ENCODE results near the gene CATSPERZ. TPM values are rescaled to one million over a fixed set of nuclear protein-coding genes. Genes with fewer than 3 reads are reported as not detected.

Gene CATSPERZ
- total and polyA plus RNA-seq, 9 of the 15 experiments (the other 6 are each of a cell fraction or from before 2014, with no cell fraction given), result 0.86 to 8.5 (median 3.5) TPM

GRCh38 chr11:64318766-64319761 is 18.9 kb downstream of the CATSPERZ start (continued):
- TF ChIP-seq TAF9B (IDR thresholded peaks at IDR 0.05; ENCODE audit: partially characterized antibody) (no peak), CEBPB (tag; IDR thresholded peaks at IDR 0.05) (peak; percentile 90), KDM1A (IDR thresholded peaks at IDR 0.05) (peak; percentile 45 to 62; a peak in 3 of 4 replicates), KDM2B (CRISPR knock-in tag; IDR thresholded peaks at IDR 0.05) (no peak), ZSCAN29 (IDR thresholded peaks at IDR 0.05) (no peak), RHOXF2B (CRISPR knock-in tag; conservative IDR thresholded peaks at IDR 0.05) (no peak), PYGO2 (tag; IDR thresholded peaks at IDR 0.05) (no peak), MYBL2 (IDR thresholded peaks at IDR 0.05; ENCODE audit: low read depth) (no peak), MYBL2 (CRISPR knock-in tag; IDR thresholded peaks at IDR 0.05; ENCODE audit: borderline replicate concordance) (no peak), POLR2G (IDR thresholded peaks at IDR 0.05; ENCODE audit: low read depth, low read length) (no peak), TAL1 (IDR thresholded peaks at IDR 0.05) (peak; percentile 43; the same call in 1 of the 2 replicates), E2F6 (IDR thresholded peaks at IDR 0.05; ENCODE audit: borderline replicate concordance in 1 of 2, extremely low read depth in 1 of 2, insufficient read depth in 1 of 2, insufficient read length in 1 of 2, low read depth in 1 of 2, low read length in 1 of 2, poor library complexity in 1 of 2, severe bottlenecking in 1 of 2) (peak in 1 of 2 experiments; percentile 54), ZBTB7A (IDR thresholded peaks at IDR 0.05; ENCODE audit: borderline replicate concordance, control insufficient read depth, low read depth, low read length) (peak; percentile 74; the same call in 1 of the 2 replicates), ZNF282 (CRISPR knock-in tag; IDR thresholded peaks at IDR 0.05) (no peak), CTCFL (IDR thresholded peaks at IDR 0.05; ENCODE audit: borderline replicate concordance, insufficient read depth, low read depth, low read length, poor library complexity, severe bottlenecking) (no peak), CEBPG (CRISPR knock-in tag; IDR thresholded peaks at IDR 0.05) (peak; percentile 68), CEBPG (tag; conservative IDR thresholded peaks at IDR 0.05 in 1 of 2, IDR thresholded peaks at IDR 0.05 in 1 of 2) (peak; percentile 61 to 68), XRCC3 (IDR thresholded peaks at IDR 0.05) (no peak), MLX (CRISPR knock-in tag; conservative IDR thresholded peaks at IDR 0.05) (no peak), ESRRA (IDR thresholded peaks at IDR 0.05; ENCODE audit: borderline replicate concordance, low read depth) (no peak)
